ENCODE measurements around the gene THAP9.
"Not testable (repeated sequence)": the region's sequence is repeated elsewhere in the genome, so short reads cannot be mapped to it uniquely, and the experiment has no call there.

THAP9 gene

GRCh38 chr4:82893942-82894341, 6.6 kb upstream of the THAP9 start:
- DNase-seq (ENCODE audit: low read depth): no peak

- DNase-seq (ENCODE audit: low read depth): no peak
These were observed 3.8 kb upstream of the THAP9 start for GRCh38 chr4:82896755-82897154.

GRCh38 chr4:82898322-82899243, 2.0 kb upstream of the THAP9 start:
- DNase-seq (ENCODE audit: low read depth): no peak

GRCh38 chr4:82899374-82900065, 1.0 kb upstream of the THAP9 start:
- no peak for DNase-seq (ENCODE audit: low read depth)

- no peak for DNase-seq (ENCODE audit: low read depth)
These were observed 497 bp upstream of the THAP9 start for GRCh38 chr4:82900066-82900410.

- no peak for DNase-seq (ENCODE audit: low read depth)
These were observed 716 bp downstream of the THAP9 start for GRCh38 chr4:82901183-82901718.

- no peak for DNase-seq (ENCODE audit: low read depth)
These were observed 3.2 kb downstream of the THAP9 start for GRCh38 chr4:82903737-82904136.

GRCh38 chr4:82905205-82905604, 4.7 kb downstream of the THAP9 start:
- DNase-seq (ENCODE audit: low read depth): no peak

- DNase-seq (ENCODE audit: low read depth): no peak
These were observed 5.9 kb downstream of the THAP9 start for GRCh38 chr4:82906469-82906868.

GRCh38 chr4:82909326-82909725, 8.8 kb downstream of the THAP9 start:
- no peak for DNase-seq (ENCODE audit: low read depth)

- DNase-seq (ENCODE audit: low read depth): no peak
These were observed 12.8 kb downstream of the THAP9 start for GRCh38 chr4:82913305-82913704.

- DNase-seq (ENCODE audit: low read depth): not testable (repeated sequence)
These were observed 13.4 kb downstream of the THAP9 start for GRCh38 chr4:82913968-82914367.

- DNase-seq (ENCODE audit: low read depth): no peak
These were observed 17.6 kb downstream of the THAP9 start for GRCh38 chr4:82918091-82918490.

- no peak for DNase-seq (ENCODE audit: low read depth)
These were observed 18.9 kb downstream of the THAP9 start for GRCh38 chr4:82919386-82919785.

GRCh38 chr4:82921795-82922194, 21.3 kb downstream of the THAP9 start:
- DNase-seq (ENCODE audit: low read depth): no peak

- DNase-seq (ENCODE audit: low read depth): no peak
These were observed 30.6 kb downstream of the THAP9 start for GRCh38 chr4:82930848-82931755.

- DNase-seq (ENCODE audit: low read depth): no peak
These were observed 33.9 kb downstream of the THAP9 start for GRCh38 chr4:82934441-82934840.

GRCh38 chr4:82939414-82939813, 38.9 kb downstream of the THAP9 start:
- DNase-seq (ENCODE audit: low read depth): no peak

GRCh38 chr4:82947498-82947897, 47.0 kb downstream of the THAP9 start:
- no peak for DNase-seq (ENCODE audit: low read depth)

- DNase-seq (ENCODE audit: low read depth): no peak
These were observed 48.2 kb downstream of the THAP9 start for GRCh38 chr4:82948647-82949204.

GRCh38 chr4:82951196-82951595, 50.7 kb downstream of the THAP9 start:
- no peak for DNase-seq (ENCODE audit: low read depth)

GRCh38 chr4:82954212-82954611, 53.7 kb downstream of the THAP9 start:
- DNase-seq (ENCODE audit: low read depth): no peak
